Memory B cell (primary cell): ENCODE results near the gene CSH1.
"Not testable (repeated sequence)": the region's sequence is repeated elsewhere in the genome, so short reads cannot be mapped to it uniquely, and the experiment has no call there.

Experiments
- ATAC-seq: fragments of 150-1000 bp; cut with Tn5 transposase; 2 replicates; pipeline ENCODE4 v1.10.0; 2021; ENCODE audit warnings: low read depth, mild to moderate bottlenecking, moderate library complexity
- DNase-seq, 2 donors: peaks; one replicate each; pipeline ENCODE4 v3.0.0; 2022; ENCODE audit warnings: low spot score in 2 of 2
- H3K27ac Mint-ChIP-seq: one replicate; pipeline ENCODE4 v1.8.0; 2022; ENCODE audit warnings: mild to moderate bottlenecking, moderate library complexity, mixed read lengths
- H3K27me3 Mint-ChIP-seq: one replicate; pipeline ENCODE4 v1.8.0; 2022; ENCODE audit warnings: mixed read lengths
- H3K36me3 Mint-ChIP-seq: one replicate; pipeline ENCODE4 v1.8.0; 2022; ENCODE audit warnings: mild to moderate bottlenecking, mixed read lengths
- H3K4me1 Mint-ChIP-seq: one replicate; pipeline ENCODE4 v1.8.0; 2022; ENCODE audit warnings: mixed read lengths
- H3K4me3 Mint-ChIP-seq: one replicate; pipeline ENCODE4 v1.8.0; 2022; ENCODE audit warnings: mild to moderate bottlenecking, moderate library complexity, mixed read lengths
- H3K9me3 Mint-ChIP-seq: one replicate; pipeline ENCODE4 v1.8.0; 2022; ENCODE audit warnings: mixed read lengths

CSH1 gene

DNA sequence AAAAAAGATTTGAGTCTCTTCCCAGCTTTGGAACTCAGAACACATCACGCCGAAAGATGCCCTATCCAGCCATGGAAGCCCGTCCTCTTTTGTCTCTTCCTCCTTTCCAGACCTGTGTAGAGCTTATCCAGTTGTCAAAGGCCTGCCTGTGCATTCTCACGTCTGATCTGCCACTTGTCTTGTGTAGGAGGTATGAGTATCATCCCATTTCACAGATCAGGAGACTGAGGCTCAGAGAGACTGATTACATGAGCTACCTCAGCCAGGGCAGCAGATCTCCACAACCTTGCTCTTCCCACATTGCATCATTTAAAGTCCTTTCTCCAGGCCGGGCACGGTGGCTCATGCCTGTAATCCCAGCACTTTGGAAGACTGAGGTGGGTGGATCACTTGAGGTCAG lies 21.7 kb downstream of the CSH1 start:
- DNase-seq, H3K27me3 Mint-ChIP-seq, H3K4me3 Mint-ChIP-seq, ATAC-seq, H3K27ac Mint-ChIP-seq, H3K9me3 Mint-ChIP-seq, H3K36me3 Mint-ChIP-seq: not testable (repeated sequence)
- H3K4me1 Mint-ChIP-seq, result peaks cover 15% of the 10 kb centered on the region

- not testable (repeated sequence) for H3K27me3 Mint-ChIP-seq, H3K4me3 Mint-ChIP-seq, H3K9me3 Mint-ChIP-seq, DNase-seq, H3K36me3 Mint-ChIP-seq, H3K27ac Mint-ChIP-seq
- peaks cover 15% of the 10 kb centered on the region for H3K4me1 Mint-ChIP-seq
- ATAC-seq, result peak; percentile 54
Observed at GRCh38 chr17:63874061-63874626, 22.2 kb downstream of the CSH1 start.

DNA sequence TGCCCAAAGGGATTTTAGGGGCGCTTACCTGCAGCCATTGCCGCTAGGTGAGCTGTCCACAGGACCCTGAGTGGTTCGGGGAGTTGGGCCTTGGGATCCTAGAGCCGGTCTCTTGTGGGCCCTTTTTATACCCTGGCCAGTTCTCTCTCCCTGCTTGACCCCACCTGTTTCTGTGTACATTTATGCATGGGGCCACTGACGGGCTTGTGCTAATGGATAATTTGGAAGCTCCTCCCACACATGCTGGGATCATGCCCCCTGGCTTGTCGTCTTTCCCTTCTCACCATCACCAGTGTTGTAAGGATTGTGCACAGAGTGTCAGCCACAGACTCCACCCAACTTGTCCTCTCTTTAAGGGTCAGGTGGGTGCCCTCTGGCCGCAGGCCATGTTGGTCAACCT lies 22.8 kb downstream of the CSH1 start, which contains the start of gene CSH2:
Gene CSH2, minus strand, starts transcription at position 101 of the 400 bp plus-strand sequence. Its CDS starts 63 bp downstream, at position 38.
- peaks cover 10% of the 10 kb centered on the region for H3K4me1 Mint-ChIP-seq
- not testable (repeated sequence) for H3K36me3 Mint-ChIP-seq, H3K4me3 Mint-ChIP-seq, H3K27me3 Mint-ChIP-seq, ATAC-seq, H3K9me3 Mint-ChIP-seq, DNase-seq, H3K27ac Mint-ChIP-seq

GRCh38 chr17:63871646-63872365 lies 24.6 kb downstream of the CSH1 start:
- H3K27ac Mint-ChIP-seq, H3K27me3 Mint-ChIP-seq, H3K4me3 Mint-ChIP-seq, ATAC-seq, DNase-seq, H3K4me1 Mint-ChIP-seq, H3K36me3 Mint-ChIP-seq, H3K9me3 Mint-ChIP-seq: not testable (repeated sequence)

- not testable (repeated sequence) for H3K36me3 Mint-ChIP-seq, H3K4me3 Mint-ChIP-seq, H3K4me1 Mint-ChIP-seq, ATAC-seq, H3K27me3 Mint-ChIP-seq, DNase-seq, H3K27ac Mint-ChIP-seq, H3K9me3 Mint-ChIP-seq
Observed at GRCh38 chr17:63870292-63870665, 26.1 kb downstream of the CSH1 start.

DNA sequence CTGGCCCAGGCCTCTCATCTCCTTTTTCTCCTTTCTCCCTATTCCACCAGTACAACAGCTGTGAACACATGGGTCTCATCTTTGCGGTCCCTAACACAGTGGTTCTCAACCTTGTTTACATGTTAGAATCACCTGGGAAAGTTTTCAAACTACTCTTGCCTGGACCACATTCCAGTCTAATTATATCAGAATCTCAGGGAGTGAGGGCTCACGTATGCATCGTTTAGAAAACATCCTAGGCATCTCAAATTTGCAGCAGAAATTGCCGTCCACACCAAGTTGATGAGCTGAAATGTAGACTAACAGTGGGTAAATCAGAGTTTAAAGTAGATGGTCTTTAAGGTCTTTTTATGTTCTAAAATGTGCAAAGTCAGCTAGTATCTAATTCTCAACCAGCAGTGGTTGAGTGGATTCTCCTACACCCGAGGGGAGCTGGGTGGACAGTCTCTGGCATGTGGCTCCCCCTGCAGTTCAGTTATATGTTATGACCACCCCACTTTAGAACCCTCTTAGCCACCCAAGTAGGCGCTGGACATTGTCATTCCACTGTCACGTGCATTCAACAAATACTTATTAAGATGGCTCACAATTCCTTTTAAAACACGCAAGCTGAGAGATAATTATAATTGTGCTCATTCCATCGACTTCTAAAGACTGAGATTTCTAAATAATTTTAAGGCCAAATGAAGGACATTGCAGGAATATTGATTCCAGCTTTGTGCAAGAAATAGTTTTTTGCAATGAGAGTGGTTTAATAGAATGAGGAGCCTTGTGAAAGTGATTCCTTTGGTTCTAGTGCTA lies 26.7 kb downstream of the CSH1 start:
- DNase-seq, H3K27ac Mint-ChIP-seq, H3K4me1 Mint-ChIP-seq, H3K27me3 Mint-ChIP-seq, ATAC-seq, H3K9me3 Mint-ChIP-seq, H3K4me3 Mint-ChIP-seq, H3K36me3 Mint-ChIP-seq: not testable (repeated sequence)

DNA sequence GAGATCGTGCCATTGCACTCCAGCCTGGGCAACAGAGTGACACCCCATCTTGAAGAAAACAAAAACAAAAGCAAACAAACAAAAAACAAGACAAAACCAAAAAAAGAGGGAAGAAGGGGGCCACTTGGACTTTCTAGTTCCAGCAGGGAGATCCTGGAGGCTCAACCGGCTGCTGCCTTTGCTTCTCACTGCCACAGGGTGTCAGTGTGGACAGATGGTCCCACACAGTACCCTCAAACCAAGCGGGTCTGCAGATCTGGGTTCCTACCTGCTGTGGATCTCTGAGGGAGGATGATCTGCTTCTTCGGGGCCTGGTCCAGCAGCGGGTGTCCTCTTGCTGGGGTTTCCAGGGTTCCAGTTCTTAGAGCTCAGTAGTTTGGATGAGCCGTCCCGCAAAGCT lies 29.7 kb downstream of the CSH1 start:
- not testable (repeated sequence) for H3K4me3 Mint-ChIP-seq, ATAC-seq, DNase-seq, H3K9me3 Mint-ChIP-seq, H3K4me1 Mint-ChIP-seq, H3K36me3 Mint-ChIP-seq, H3K27ac Mint-ChIP-seq, H3K27me3 Mint-ChIP-seq

DNA sequence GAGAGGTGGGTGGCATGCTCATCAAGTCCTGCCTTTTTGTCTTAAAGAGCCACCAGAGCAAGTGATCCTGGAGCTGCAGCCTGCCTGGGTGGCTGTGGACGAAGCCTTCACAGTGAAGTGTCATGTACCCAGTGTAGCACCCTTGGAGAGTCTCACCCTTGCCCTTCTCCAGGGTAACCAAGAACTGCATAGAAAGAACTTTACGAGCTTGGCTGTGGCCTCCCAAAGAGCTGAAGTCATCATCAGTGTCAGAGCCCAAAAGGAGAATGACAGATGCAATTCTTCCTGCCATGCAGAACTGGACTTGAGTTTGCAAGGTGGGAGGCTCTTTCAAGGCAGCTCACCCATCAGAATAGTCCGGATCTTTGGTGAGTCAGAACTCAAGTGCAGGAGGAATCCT lies 37.1 kb downstream of the CSH1 start:
- H3K27me3 Mint-ChIP-seq, result peaks cover 5% of the 10 kb centered on the region
- no peaks in the 10 kb centered on the region for H3K36me3 Mint-ChIP-seq
- H3K9me3 Mint-ChIP-seq, result no peaks in the 10 kb centered on the region
- H3K4me1 Mint-ChIP-seq, result no peaks in the 10 kb centered on the region
- DNase-seq, result no peak
- no peak for ATAC-seq
- H3K4me3 Mint-ChIP-seq, result no peak overlapping the region
- H3K27ac Mint-ChIP-seq, result no peak overlapping the region

DNA sequence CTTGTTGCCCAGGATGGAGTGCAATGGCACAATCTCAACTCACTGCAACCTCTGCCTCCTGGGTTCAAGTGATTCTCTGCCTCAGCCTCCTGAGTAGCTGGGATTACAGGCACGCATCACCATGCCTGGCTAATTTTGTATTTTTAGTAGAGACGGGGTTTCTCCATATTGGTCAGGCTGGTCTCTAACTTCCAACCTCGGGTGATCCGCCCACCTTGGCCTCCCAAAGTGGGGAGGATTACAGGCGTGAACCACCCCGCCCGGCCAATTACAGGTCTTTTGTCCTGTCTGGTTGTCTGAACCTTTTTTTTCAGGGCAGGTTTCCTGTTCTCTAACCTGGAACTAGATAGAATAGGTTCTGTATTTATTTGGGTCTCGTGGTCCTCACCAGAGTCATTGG lies 39.9 kb downstream of the CSH1 start:
- H3K4me3 Mint-ChIP-seq, H3K4me1 Mint-ChIP-seq, H3K27ac Mint-ChIP-seq, ATAC-seq, H3K36me3 Mint-ChIP-seq, H3K9me3 Mint-ChIP-seq, H3K27me3 Mint-ChIP-seq, DNase-seq: not testable (repeated sequence)

DNA sequence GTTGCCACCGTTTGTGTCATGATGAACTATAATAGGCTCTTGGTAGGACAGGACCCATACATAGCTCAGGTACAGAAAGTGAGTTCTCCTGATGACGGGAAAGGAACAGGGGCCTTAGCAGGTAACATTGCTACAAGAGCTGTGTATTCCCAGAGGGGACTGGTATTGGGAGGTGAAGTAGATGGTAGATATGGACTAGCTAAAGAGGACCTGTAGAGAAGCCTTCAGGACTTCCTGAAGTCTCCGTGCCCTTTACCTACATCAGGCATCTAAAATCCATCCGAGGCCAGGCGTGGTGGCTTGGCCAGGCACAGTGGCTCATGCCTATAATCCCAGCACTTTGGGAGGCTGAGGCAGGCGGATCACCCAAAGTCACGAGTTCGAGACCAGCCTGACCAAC lies 41.2 kb downstream of the CSH1 start:
- DNase-seq, result no peak
- H3K36me3 Mint-ChIP-seq, result no peaks in the 10 kb centered on the region
- no peaks in the 10 kb centered on the region for H3K9me3 Mint-ChIP-seq
- peaks cover 2% of the 10 kb centered on the region for H3K27me3 Mint-ChIP-seq
- ATAC-seq, result no peak
- H3K27ac Mint-ChIP-seq, result no peak overlapping the region
- H3K4me1 Mint-ChIP-seq, result no peaks in the 10 kb centered on the region
- H3K4me3 Mint-ChIP-seq, result no peak overlapping the region

- no peaks in the 10 kb centered on the region for H3K27me3 Mint-ChIP-seq
- no peak for ATAC-seq
- H3K36me3 Mint-ChIP-seq, result no peaks in the 10 kb centered on the region
- no peaks in the 10 kb centered on the region for H3K9me3 Mint-ChIP-seq
- no peak for DNase-seq
- H3K4me1 Mint-ChIP-seq, result no peaks in the 10 kb centered on the region
- H3K27ac Mint-ChIP-seq, result no peak overlapping the region
- no peak overlapping the region for H3K4me3 Mint-ChIP-seq
Observed at GRCh38 chr17:63854709-63855108, 41.7 kb downstream of the CSH1 start.

GRCh38 chr17:63853260-63853659 lies 43.1 kb downstream of the CSH1 start:
- no peaks in the 10 kb centered on the region for H3K9me3 Mint-ChIP-seq
- no peak overlapping the region for H3K4me3 Mint-ChIP-seq
- no peak for ATAC-seq
- H3K36me3 Mint-ChIP-seq, result no peaks in the 10 kb centered on the region
- H3K27ac Mint-ChIP-seq, result no peak overlapping the region
- no peaks in the 10 kb centered on the region for H3K27me3 Mint-ChIP-seq
- H3K4me1 Mint-ChIP-seq, result peaks cover 6% of the 10 kb centered on the region
- DNase-seq, result no peak

- Mint-ChIP-seq H3K4me3 (no peak overlapping the region), H3K9me3 (no peaks in the 10 kb centered on the region), H3K27me3 (no peaks in the 10 kb centered on the region), H3K4me1 (peaks cover 13% of the 10 kb centered on the region), H3K36me3 (no peaks in the 10 kb centered on the region), H3K27ac (no peak overlapping the region)
- ATAC-seq (no peak), DNase-seq (no peak)
Observed at GRCh38 chr17:63850401-63850800, 46.0 kb downstream of the CSH1 start.

DNA sequence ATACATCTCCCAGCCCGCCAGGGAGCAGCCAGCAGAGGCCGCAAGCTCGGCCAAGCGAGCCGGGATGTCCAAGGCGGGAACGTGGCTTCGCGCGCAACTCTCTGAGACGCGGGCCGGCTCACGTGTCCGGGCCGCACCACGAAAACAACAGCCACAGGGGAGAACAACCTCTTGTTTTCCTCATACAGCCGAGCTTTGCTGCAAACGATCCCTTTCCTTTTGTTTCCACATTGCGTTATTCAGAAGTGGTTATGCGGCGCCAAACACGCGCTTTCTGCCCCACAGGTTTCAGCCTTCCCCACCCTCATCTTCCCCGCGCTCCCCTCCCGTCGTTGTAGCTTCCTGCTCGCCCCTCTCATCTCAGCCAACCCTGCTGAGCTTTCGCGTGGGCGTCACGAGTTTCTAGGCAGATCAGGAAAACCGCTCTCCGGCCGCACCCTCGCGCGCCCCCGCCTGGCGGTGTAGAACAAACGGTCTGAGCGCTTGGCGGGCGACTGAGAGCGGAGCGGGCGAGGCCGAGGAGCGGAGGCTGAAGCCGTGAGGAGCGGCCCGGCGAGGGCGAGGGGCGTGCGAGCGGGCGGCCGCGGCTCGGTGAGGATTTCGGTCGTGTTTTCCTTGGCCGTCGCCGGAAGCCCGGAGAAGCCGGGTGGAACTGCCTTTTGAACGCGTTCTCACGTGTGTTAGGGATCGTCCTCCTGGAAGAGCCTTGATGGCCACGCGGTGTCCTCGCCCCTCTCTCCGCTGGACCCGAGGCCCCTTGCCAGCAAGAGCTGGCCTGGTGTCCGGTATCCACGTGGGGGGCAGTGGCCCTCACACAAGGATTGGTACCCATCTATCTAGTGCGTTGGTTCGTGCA lies 47.3 kb downstream of the CSH1 start:
- Mint-ChIP-seq H3K27me3 (no peaks in the 10 kb centered on the region), H3K9me3 (no peaks in the 10 kb centered on the region), H3K4me1 (peaks cover 13% of the 10 kb centered on the region), H3K4me3 (peak overlapping the region; percentile 91), H3K27ac (peak overlapping the region; percentile 96), H3K36me3 (no peaks in the 10 kb centered on the region)
- DNase-seq (peak; percentile 98 to 99), ATAC-seq (peak; percentile 94)
